Measurements from ENCODE around the gene SPATA21.
A peak's percentile ranks its signal among the peaks of the same experiment; 100 is the strongest.

Gene SPATA21

DNA sequence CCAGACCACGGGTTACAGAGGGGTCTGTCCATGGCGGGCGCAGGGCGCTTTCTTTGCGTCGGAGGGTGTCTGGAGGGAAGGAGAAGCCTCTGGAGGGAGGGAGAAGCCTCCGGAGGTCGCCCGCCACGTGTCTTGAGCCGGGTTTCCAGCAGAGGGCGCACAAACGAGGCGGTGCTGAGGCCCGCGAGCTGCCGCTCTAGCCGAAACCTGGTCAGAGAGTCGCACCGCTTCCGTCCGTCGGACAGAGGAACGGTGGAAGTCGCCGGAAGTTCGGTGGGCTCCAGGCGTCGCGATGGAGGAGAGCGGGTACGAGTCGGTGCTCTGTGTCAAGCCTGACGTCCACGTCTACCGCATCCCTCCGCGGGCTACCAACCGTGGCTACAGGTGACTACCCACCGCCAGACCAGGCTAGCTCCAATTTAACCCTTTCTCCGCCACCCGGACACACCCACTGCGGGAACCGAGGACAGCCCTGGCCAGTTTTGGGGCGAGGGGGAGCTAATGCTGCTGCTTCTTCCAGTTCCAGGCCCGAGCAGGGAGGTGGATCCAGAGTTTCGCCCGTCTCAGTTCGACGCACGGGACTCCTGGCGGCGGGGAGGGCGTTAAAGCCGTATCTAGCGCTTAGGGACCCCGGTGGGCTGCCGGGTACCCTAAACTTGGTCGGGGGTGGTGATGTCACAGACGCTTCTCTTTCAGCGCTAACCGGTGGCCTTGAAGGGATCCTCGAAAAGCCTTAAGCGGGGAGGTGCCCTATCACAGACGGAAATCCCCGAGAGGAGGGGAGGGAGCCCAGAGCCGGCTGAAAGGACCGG is 3.5 kb upstream of the SPATA21 start, which contains the start of gene NECAP2:
Gene NECAP2, plus strand, starts transcription at position 255 of the 812 bp plus-strand sequence. Its CDS starts 38 bp downstream, at position 293.
- peak within 1 kb of the TSS; percentile 95 for H3K4me3 ChIP-seq (ENCODE audit: low read depth, low read length)
- H3K36me3 ChIP-seq (ENCODE audit: control insufficient read depth, insufficient read depth, low read length), result peaks cover 23% of the 10 kb centered on the region
- no peaks in the 10 kb centered on the region; the same call in 1 of the 2 replicates for H3K27me3 ChIP-seq (ENCODE audit: control insufficient read depth, insufficient read depth, low read length)
- no peaks in the 10 kb centered on the region for H3K9me3 ChIP-seq (ENCODE audit: control insufficient read depth, insufficient read depth, low read length)
- H3K9ac ChIP-seq (ENCODE audit: low read depth, low read length), result peak within 1 kb of the TSS; percentile 72
- peaks cover 5% of the 10 kb centered on the region for H3K4me1 ChIP-seq (ENCODE audit: control insufficient read depth, insufficient read depth, low read length)
- H3K27ac ChIP-seq (ENCODE audit: low read depth, low read length), result peak within 1 kb of the TSS; percentile 82

GRCh38 chr1:16440131-16440469 is 2.9 kb upstream of the SPATA21 start:
- Histone ChIP-seq H3K4me1 (ENCODE audit: control insufficient read depth, insufficient read depth, low read length) (peaks cover 5% of the 10 kb centered on the region), H3K4me3 (ENCODE audit: low read depth, low read length) (peak overlapping the region; percentile 95), H3K36me3 (ENCODE audit: control insufficient read depth, insufficient read depth, low read length) (peaks cover 18% of the 10 kb centered on the region), H3K27me3 (ENCODE audit: control insufficient read depth, insufficient read depth, low read length) (no peaks in the 10 kb centered on the region; the same call in 1 of the 2 replicates), H3K9ac (ENCODE audit: low read depth, low read length) (peak overlapping the region; percentile 49; the same call in 1 of the 2 replicates), H3K27ac (ENCODE audit: low read depth, low read length) (peak overlapping the region; percentile 82), H3K9me3 (ENCODE audit: control insufficient read depth, insufficient read depth, low read length) (no peaks in the 10 kb centered on the region)

DNA sequence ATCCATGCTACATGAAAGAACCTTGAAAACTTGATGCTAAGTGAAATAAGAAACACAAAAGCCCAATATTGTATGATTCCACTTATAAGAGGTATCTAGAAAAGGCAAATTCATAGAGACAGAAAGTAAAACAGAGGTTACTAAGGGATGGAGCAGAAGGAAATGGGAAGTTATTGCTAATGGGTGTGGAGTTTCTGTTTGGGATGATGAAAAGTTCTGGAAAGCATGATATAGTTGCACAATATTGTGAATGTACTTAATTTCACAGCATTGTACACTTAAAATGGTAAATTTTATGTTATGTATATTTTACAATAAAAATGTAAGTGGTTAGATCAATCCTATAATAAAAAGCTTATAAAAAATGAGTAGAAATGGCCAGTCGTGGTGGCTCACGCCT is 1.7 kb upstream of the SPATA21 start:
- no peak overlapping the region for H3K27ac ChIP-seq (ENCODE audit: low read depth, low read length)
- H3K4me3 ChIP-seq (ENCODE audit: low read depth, low read length), result no peak overlapping the region
- peaks cover 5% of the 10 kb centered on the region for H3K4me1 ChIP-seq (ENCODE audit: control insufficient read depth, insufficient read depth, low read length)
- peaks cover 9% of the 10 kb centered on the region; the same call in 1 of the 2 replicates for H3K36me3 ChIP-seq (ENCODE audit: control insufficient read depth, insufficient read depth, low read length)
- H3K9ac ChIP-seq (ENCODE audit: low read depth, low read length), result no peak overlapping the region
- H3K9me3 ChIP-seq (ENCODE audit: control insufficient read depth, insufficient read depth, low read length), result no peaks in the 10 kb centered on the region
- no peaks in the 10 kb centered on the region; the same call in 1 of the 2 replicates for H3K27me3 ChIP-seq (ENCODE audit: control insufficient read depth, insufficient read depth, low read length)

DNA sequence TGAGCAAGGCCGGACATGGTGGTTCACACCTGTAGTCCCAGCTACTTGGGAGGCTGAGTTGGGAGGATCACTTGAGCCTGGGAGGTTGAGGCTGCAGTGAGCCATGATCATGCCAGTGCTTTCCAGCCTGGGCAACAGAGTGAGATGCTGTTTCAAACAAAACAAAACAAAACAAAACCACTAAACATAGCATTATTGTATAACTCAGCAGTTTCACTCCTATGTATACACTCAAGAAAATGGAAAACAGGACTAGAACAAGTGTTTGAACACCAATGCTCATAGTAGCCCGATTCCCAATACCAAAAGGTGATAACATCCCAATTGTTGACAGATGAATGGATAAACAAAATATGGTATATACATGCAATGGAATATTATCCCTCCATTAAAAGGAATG is 1.3 kb upstream of the SPATA21 start:
- Histone ChIP-seq H3K27ac (ENCODE audit: low read depth, low read length) (no peak overlapping the region), H3K4me1 (ENCODE audit: control insufficient read depth, insufficient read depth, low read length) (peaks cover 5% of the 10 kb centered on the region)

GRCh38 chr1:16434501-16434900 is 2.7 kb downstream of the SPATA21 start:
- no peak overlapping the region for H3K27ac ChIP-seq (ENCODE audit: low read depth, low read length)
- no peaks in the 10 kb centered on the region for H3K4me1 ChIP-seq (ENCODE audit: control insufficient read depth, insufficient read depth, low read length)
- H3K9me3 ChIP-seq (ENCODE audit: control insufficient read depth, insufficient read depth, low read length), result no peaks in the 10 kb centered on the region
- no peaks in the 10 kb centered on the region for H3K36me3 ChIP-seq (ENCODE audit: control insufficient read depth, insufficient read depth, low read length)
- no peak overlapping the region for H3K9ac ChIP-seq (ENCODE audit: low read depth, low read length)
- no peak overlapping the region for H3K4me3 ChIP-seq (ENCODE audit: low read depth, low read length)
- H3K27me3 ChIP-seq (ENCODE audit: control insufficient read depth, insufficient read depth, low read length), result no peaks in the 10 kb centered on the region

More for the DNA sequence above, 1.3 kb upstream of the SPATA21 start:
- H3K9ac ChIP-seq (ENCODE audit: low read depth, low read length), result no peak overlapping the region
- H3K4me3 ChIP-seq (ENCODE audit: low read depth, low read length), result no peak overlapping the region
- H3K9me3 ChIP-seq (ENCODE audit: control insufficient read depth, insufficient read depth, low read length), result no peaks in the 10 kb centered on the region
- no peaks in the 10 kb centered on the region; the same call in 1 of the 2 replicates for H3K27me3 ChIP-seq (ENCODE audit: control insufficient read depth, insufficient read depth, low read length)
- H3K36me3 ChIP-seq (ENCODE audit: control insufficient read depth, insufficient read depth, low read length), result peaks cover 5% of the 10 kb centered on the region; the same call in 1 of the 2 replicates

GRCh38 chr1:16434007-16434406 is 3.2 kb downstream of the SPATA21 start:
- H3K36me3 ChIP-seq (ENCODE audit: control insufficient read depth, insufficient read depth, low read length), result no peaks in the 10 kb centered on the region
- no peaks in the 10 kb centered on the region for H3K4me1 ChIP-seq (ENCODE audit: control insufficient read depth, insufficient read depth, low read length)
- H3K9ac ChIP-seq (ENCODE audit: low read depth, low read length), result no peak overlapping the region
- H3K4me3 ChIP-seq (ENCODE audit: low read depth, low read length), result no peak overlapping the region
- H3K27me3 ChIP-seq (ENCODE audit: control insufficient read depth, insufficient read depth, low read length), result no peaks in the 10 kb centered on the region
- no peaks in the 10 kb centered on the region for H3K9me3 ChIP-seq (ENCODE audit: control insufficient read depth, insufficient read depth, low read length)
- no peak overlapping the region for H3K27ac ChIP-seq (ENCODE audit: low read depth, low read length)

DNA sequence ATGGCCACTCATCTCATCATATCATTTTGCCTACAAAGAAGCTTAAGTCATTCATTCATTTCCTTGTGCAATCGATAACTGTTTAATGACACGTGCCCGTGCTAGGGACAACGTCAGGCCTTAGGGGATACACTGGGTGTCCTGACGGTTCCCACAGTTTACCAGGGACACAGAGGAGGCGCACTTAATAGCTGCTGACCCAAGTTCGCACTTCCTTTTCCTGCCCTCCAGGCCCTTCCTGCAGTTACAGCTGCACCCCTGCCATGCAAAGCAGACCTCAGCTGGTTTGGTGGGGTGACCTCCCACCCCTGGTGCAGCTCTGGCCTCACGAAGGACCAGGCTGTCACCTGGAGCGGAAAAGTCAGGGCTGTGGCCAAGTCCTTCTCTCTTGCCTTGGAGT is 4.2 kb downstream of the SPATA21 start:
- no peaks in the 10 kb centered on the region for H3K9me3 ChIP-seq (ENCODE audit: control insufficient read depth, insufficient read depth, low read length)
- H3K4me1 ChIP-seq (ENCODE audit: control insufficient read depth, insufficient read depth, low read length), result no peaks in the 10 kb centered on the region
- no peak overlapping the region for H3K27ac ChIP-seq (ENCODE audit: low read depth, low read length)
- no peak overlapping the region for H3K4me3 ChIP-seq (ENCODE audit: low read depth, low read length)
- no peak overlapping the region for H3K9ac ChIP-seq (ENCODE audit: low read depth, low read length)
- no peaks in the 10 kb centered on the region for H3K27me3 ChIP-seq (ENCODE audit: control insufficient read depth, insufficient read depth, low read length)
- no peaks in the 10 kb centered on the region for H3K36me3 ChIP-seq (ENCODE audit: control insufficient read depth, insufficient read depth, low read length)

DNA sequence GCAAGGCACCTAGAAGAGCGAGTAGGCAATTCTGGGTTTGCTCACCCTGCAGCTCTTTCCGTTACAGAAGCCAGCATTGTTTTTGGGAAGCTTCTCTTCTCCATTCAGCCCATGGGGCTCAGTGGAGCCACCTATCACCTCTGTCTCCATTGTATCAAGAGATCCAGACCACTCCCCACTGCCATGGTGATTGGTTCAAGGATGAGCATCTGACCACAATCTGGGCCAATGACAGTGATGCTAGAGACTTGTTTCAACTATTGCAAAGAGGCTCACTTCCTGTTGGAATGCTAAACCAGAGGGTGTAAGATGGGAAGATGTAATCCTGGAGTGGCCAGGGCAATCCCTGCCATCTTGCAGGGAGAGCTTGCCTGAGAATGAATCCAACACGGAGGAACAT is 6.6 kb downstream of the SPATA21 start:
- no peaks in the 10 kb centered on the region for H3K4me1 ChIP-seq (ENCODE audit: control insufficient read depth, insufficient read depth, low read length)
- no peaks in the 10 kb centered on the region for H3K36me3 ChIP-seq (ENCODE audit: control insufficient read depth, insufficient read depth, low read length)
- H3K27me3 ChIP-seq (ENCODE audit: control insufficient read depth, insufficient read depth, low read length), result no peaks in the 10 kb centered on the region
- H3K27ac ChIP-seq (ENCODE audit: low read depth, low read length), result no peak overlapping the region
- H3K9me3 ChIP-seq (ENCODE audit: control insufficient read depth, insufficient read depth, low read length), result no peaks in the 10 kb centered on the region
- no peak overlapping the region for H3K9ac ChIP-seq (ENCODE audit: low read depth, low read length)
- H3K4me3 ChIP-seq (ENCODE audit: low read depth, low read length), result no peak overlapping the region

DNA sequence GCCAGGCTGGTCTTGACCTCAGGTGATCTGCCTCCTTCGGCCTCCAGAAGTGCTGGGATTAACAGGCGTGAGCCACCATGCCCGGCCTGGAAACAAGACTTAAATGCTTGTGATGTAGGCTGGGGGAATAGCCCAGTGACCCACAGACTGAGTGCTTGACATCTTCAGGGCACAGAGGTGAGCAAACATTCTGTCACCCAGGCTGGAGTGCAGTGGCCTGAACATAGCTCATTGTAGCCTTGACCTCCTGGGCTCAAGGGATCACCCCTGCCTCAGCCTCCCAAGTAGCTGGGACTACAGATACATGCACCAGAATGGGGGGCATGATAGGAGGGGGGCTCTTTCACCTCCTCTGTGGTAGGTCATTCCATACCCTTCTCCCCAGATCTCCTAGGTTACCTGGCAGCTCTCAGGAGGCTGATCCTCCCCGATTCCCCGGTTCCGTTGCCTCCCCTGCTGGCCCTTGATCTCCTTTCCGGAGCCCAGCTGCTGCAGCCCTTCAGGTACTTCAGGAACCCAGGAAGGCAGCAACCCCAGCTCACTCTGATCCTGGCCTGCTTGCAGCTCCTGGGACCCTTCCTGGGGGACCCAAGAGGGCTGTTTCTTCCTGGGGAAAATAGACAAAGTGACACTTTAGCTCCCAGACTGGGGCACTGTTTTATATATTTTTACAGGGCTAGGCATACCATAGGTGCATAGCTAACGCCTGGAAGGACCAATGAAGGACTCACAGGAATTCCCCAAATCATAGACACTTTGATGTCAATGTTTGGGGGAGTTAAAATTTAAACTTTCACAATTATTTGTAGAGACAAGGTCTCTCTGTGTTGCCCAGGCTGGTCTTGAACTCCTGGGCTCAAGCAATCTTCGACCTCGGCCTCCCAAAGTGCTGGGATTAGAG is 11.8 kb downstream of the SPATA21 start:
- H3K9me3 ChIP-seq (ENCODE audit: control insufficient read depth, insufficient read depth, low read length), result no peaks in the 10 kb centered on the region
- no peaks in the 10 kb centered on the region; the same call in 1 of the 2 replicates for H3K4me1 ChIP-seq (ENCODE audit: control insufficient read depth, insufficient read depth, low read length)
- H3K27me3 ChIP-seq (ENCODE audit: control insufficient read depth, insufficient read depth, low read length), result no peaks in the 10 kb centered on the region
- H3K4me3 ChIP-seq (ENCODE audit: low read depth, low read length), result no peak overlapping the region
- no peaks in the 10 kb centered on the region for H3K36me3 ChIP-seq (ENCODE audit: control insufficient read depth, insufficient read depth, low read length)
- H3K27ac ChIP-seq (ENCODE audit: low read depth, low read length), result no peak overlapping the region
- no peak overlapping the region for H3K9ac ChIP-seq (ENCODE audit: low read depth, low read length)

DNA sequence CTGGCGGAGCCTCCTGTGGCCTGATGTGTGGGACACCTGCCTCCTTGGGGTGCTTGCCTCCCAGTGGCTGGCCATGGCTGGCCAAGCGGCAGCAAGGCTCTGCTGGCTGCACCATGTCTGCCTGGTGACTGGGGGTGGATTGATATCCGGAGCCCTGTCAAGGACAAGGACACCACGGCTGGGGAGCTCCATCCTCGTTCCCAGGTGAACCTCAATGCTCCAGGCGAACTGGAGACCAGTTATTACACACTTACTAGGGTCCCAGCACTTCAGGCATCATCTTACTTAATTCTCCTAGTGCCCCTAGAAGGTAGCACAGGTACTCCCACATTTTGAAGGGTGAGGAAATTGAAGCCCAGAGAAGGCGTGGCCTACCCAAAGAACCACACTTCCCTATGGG is 15.2 kb downstream of the SPATA21 start:
- no peak overlapping the region for H3K4me3 ChIP-seq (ENCODE audit: low read depth, low read length)
- no peaks in the 10 kb centered on the region; the same call in 1 of the 2 replicates for H3K4me1 ChIP-seq (ENCODE audit: control insufficient read depth, insufficient read depth, low read length)
- no peaks in the 10 kb centered on the region for H3K36me3 ChIP-seq (ENCODE audit: control insufficient read depth, insufficient read depth, low read length)
- no peak overlapping the region for H3K9ac ChIP-seq (ENCODE audit: low read depth, low read length)
- no peaks in the 10 kb centered on the region for H3K9me3 ChIP-seq (ENCODE audit: control insufficient read depth, insufficient read depth, low read length)
- H3K27me3 ChIP-seq (ENCODE audit: control insufficient read depth, insufficient read depth, low read length), result no peaks in the 10 kb centered on the region
- H3K27ac ChIP-seq (ENCODE audit: low read depth, low read length), result no peak overlapping the region

DNA sequence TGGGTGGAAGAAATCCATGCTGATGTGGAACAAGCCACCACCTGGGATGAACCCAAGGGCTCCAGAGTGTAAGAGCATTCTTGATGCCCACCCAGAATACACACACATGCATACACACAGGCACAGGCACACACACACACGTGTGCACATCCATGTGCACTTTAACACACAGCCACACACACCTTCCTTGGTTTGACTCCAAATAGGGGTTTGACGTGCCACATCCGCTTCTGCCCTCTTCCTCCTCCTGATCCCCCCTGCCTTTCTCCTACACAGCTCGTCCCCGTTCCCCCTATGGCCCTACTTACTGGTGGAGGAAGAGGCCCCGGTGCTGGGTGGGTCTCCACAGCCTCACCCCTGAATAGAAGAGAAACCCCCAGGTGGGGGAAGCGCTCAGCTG is 16.0 kb downstream of the SPATA21 start:
- Histone ChIP-seq H3K36me3 (ENCODE audit: control insufficient read depth, insufficient read depth, low read length) (no peaks in the 10 kb centered on the region), H3K9ac (ENCODE audit: low read depth, low read length) (no peak overlapping the region), H3K4me3 (ENCODE audit: low read depth, low read length) (no peak overlapping the region), H3K4me1 (ENCODE audit: control insufficient read depth, insufficient read depth, low read length) (no peaks in the 10 kb centered on the region; the same call in 1 of the 2 replicates), H3K9me3 (ENCODE audit: control insufficient read depth, insufficient read depth, low read length) (no peaks in the 10 kb centered on the region), H3K27ac (ENCODE audit: low read depth, low read length) (no peak overlapping the region), H3K27me3 (ENCODE audit: control insufficient read depth, insufficient read depth, low read length) (no peaks in the 10 kb centered on the region)
